GM19351 (cell line): ENCODE measurements around the gene SNX10.
"Not testable (repeated sequence)": the region's sequence is repeated elsewhere in the genome, so short reads cannot be mapped to it uniquely, and the experiment has no call there.

Experiments
- ATAC-seq: cut with Tn5 transposase; IDR thresholded peaks from one replicate; pipeline ENCODE4 v1.9.1; 2021; ENCODE audit warnings: mild to moderate bottlenecking, moderate library complexity; ENCODE audit not compliant: unreplicated experiment

The SNX10 gene, protein sequence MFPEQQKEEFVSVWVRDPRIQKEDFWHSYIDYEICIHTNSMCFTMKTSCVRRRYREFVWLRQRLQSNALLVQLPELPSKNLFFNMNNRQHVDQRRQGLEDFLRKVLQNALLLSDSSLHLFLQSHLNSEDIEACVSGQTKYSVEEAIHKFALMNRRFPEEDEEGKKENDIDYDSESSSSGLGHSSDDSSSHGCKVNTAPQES

DNA sequence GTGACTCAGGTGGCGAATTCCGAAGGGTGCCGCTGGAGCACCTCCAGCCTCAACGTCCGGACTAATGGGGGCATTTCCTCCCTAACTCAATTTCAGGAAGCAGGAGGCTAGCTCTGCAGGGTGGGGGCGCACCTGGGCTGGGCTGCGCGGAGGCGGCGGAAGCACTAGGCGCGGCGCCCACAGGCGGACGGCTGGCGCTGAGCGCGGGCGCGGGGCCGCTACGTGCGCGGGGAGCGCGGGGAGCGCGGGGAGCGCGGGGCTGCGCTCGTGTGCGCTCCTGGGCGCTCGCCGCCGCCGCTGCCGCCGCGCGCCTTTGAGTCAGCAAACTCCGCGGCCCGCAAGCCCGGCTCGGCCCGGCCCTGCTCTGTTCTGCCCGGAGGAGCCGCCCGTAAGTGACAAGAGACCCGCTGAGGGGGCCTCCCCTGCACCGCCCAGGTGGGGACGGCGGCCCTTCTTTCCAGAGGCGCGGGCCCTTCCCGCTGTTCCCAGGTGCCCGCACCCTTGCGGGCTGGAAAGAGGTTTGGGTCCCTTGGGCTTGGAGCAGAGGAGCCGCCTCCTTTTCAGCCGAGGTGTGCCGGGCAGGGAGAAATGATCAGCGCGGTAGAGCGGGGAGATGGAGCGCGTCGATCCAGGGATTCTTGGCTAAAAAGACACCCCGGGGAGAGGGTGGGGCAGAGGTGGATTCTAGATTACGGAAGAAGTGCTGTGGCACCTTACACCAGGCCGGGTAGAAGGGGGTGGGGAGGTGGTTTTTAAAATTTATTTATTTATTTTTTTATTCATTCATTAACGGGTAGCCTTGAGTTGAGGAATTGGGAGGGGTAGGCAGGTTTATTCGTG lies at the start of gene SNX10:
Gene SNX10 (plus strand): TSS at position 164 of the 840 bp plus-strand sequence. CDS start 54,581 bp downstream, outside the sequence.
- peak; percentile 76 for ATAC-seq

DNA sequence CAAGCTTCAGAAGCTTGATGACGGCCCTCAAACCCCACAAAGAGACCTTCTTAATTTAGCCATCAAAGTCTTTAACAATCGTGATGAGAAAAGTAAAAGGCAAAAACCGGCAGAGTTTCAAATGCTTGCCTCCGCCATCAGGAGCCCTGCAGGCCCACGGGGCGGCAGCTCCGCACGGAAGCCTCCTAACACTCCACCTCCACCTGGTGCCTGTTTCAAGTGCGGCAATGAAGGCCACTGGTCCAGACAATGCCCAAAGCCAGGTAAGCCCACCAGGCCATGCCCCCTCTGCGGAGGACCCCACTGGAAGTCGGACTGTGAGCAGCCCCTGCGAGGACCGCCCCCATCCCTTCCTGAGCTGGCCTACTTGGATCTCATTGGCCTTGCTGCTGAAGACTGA lies 46.5 kb upstream of the SNX10 start:
- ATAC-seq, result no peak

- no peak for ATAC-seq
These were observed 41.4 kb upstream of the SNX10 start for GRCh38 chr7:26250239-26250638.

DNA sequence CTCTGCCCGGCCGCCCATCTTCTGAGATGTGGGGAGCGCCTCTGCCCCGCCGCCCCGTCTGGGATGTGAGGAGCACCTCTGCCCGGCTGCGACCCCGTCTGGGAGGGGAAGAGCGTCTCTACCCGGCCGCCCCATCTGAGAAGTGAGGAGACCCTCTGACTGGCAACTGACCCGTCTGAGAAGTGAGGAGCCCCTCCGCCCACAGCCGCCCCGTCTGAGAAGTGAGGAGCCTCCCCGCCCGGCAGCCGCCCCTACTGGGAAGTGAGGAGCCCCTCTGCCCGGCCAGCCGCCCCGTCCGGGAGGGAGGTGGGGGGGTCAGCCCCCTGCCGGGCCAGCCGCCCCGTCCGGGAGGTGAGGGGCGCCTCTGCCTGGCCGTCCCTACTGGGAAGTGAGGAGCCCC lies 29.8 kb upstream of the SNX10 start:
- ATAC-seq, result not testable (repeated sequence)

- no peak for ATAC-seq
These were observed 26.6 kb upstream of the SNX10 start for GRCh38 chr7:26265065-26265464.

GRCh38 chr7:26265499-26266075 lies 26.1 kb upstream of the SNX10 start:
- no peak for ATAC-seq

DNA sequence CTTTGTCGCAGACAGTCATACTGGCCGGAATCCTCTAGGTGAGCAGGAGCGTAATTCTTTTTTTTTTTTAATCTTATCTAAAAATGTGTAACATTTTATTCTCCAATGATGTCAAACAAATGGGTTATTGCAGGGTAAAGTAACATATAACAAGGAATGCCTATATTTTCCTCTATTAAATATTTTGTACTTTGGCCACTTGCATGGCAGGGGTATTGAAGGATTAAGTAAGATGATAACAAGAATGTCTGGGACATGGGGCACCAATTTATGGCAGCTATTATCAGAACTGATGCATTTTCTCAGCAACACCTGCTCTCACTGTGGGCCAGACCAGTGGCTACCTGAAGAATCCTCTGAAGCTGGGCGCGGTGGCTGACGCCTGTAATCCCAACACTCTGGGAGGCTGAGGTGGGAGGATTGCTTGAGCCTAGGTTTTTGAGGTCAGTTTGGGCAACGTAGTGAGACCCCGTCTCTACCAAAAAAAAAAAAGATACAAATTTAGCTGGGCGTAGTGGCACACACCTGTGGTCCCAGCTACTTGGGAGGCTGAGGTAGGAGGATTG lies 24.0 kb upstream of the SNX10 start:
- ATAC-seq, result no peak

DNA sequence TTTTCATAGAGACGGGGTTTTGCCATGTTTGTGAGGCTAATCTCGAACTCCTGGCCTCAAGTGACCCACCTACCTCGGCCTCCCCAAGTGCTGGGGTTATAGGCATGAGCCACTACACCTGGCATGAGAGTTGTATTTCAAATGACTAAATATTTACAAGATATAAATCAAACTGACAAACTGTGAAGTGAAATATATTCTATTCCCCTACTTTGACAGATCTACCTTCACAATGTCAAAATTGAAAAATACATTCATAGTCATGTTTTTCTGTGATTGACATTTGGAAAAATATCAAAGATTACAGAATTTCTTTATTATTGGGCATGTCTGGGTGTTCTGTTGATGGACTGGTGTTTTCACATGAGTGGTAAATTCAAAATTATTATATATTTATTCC lies 16.4 kb upstream of the SNX10 start:
- ATAC-seq, result no peak

GRCh38 chr7:26278770-26279169 lies 12.9 kb upstream of the SNX10 start:
- ATAC-seq, result no peak

GRCh38 chr7:26279405-26279804 lies 12.3 kb upstream of the SNX10 start:
- ATAC-seq, result no peak

DNA sequence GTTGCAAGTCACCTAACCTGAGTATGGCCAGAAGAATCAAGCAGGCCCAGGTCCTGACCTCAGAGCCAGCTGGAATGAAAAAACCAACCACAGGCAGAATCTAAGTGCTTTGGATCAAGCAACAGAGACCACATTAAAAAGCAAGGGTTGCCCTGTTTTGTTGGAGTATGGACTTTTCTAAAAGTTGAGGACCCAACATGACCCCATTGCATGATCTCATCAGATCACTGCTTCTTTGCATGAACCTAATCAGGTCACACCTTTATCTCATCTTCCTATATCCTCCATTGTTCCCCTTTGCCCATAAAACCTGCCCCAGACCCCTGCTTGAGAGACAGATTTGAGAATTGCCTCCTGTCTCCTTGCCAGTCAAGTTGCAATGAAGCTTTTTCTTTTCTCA lies 11.6 kb upstream of the SNX10 start:
- no peak for ATAC-seq

DNA sequence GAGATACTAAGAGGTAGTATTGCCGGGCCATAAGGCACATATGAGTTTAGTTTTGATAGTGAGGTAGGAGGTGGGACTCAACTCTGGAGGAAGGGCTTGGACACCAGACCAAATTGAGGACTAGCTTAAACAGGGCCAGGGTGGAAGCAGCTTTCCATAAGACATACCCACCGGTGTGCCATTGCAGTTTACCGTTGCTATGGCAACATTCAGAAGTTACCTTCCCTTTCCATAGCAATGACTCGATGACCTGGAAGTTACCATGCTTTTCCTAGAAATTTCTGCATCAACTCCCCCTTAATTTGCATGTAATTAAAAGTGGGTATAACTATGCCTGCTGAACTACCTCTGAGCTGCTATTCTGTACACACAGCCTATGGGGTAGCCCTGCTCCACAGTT lies 10.9 kb upstream of the SNX10 start:
- no peak for ATAC-seq

DNA sequence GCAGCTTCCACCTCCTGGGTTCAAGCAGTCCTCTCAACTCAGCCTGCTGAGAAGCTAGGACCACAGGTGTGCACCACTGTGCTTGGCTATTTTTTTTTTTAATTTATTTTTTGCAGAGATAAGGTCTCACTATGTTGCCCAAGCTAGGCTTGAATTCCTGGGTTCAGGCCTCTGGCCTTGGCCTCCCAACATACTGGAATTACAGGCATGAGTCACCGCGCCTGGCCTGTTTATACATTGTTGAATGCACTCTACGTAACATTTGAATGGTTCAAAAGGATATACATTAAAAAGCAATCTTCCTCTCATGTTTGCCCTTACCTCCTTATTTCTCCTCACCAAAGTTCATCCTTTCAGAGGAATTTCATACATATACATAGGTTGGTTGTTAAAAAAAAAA lies 7.2 kb upstream of the SNX10 start:
- no peak for ATAC-seq

- ATAC-seq, result no peak
These were observed 6.5 kb upstream of the SNX10 start for GRCh38 chr7:26284995-26285632.

- no peak for ATAC-seq
These were observed 5.5 kb upstream of the SNX10 start for GRCh38 chr7:26286157-26286556.

GRCh38 chr7:26288126-26288525 lies 3.5 kb upstream of the SNX10 start:
- not testable (repeated sequence) for ATAC-seq

DNA sequence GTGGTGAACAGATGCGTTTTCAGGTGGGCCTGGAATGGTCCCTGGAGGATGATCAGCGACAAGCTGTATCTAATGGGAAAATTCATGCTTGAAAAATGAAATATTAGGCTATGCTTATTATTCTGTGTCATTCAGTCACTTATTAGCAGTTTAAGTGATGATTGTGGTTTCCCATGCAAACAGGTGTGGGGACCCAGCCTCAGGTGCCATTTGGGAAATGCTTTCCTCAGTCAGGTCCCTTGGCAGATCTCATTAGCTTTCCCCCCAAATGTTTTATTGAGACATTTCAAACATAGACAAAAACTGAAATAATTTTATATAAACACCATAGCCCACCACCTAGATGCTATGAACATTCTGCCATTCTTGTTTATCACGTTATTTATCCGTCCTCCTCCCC lies 411 bp upstream of the SNX10 start:
- ATAC-seq, result no peak

GRCh38 chr7:26292768-26293560 lies 1.3 kb downstream of the SNX10 start:
- ATAC-seq, result no peak

DNA sequence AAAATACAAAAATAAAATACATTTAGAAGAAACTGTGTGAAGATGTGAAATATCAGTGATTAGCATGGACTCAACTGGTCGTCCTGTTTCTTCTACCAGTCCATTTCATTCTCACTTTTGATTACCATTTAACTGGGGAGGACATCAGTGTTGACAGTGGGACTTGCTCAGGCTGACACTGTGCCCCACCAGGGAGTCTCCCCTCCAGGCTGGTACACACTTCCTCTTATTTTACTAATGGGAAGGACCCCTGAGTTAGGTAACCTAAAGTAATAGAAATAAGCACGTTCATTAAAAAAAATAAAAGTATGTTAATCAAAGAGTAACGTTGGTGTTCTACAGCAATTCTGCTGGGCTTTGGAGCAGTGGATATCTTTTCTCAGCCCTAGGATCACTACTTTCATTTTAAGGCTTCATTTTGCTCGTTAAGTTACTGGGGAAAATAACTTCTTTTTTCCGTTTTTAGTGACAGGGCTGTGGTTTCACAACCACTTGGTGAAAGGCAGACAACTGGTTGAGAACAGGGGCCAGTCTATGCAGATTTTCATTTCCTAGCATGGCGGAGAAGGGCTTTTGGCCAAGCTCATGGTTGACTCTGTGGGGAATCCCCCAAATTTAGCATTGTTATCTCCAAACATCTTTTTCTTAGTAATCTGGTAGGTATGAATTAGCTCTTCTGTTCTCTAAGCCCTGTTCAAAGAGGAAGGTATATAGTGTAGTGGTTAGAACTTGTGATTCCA lies 2.1 kb downstream of the SNX10 start:
- ATAC-seq, result peak; percentile 70

GRCh38 chr7:26295015-26295414 lies 3.4 kb downstream of the SNX10 start:
- no peak for ATAC-seq
